Measurements from ENCODE around the gene PAXIP1.

Gene PAXIP1

GRCh38 chr7:154978017-154978416 is 24.9 kb downstream of the PAXIP1 start:
- peaks cover 8 to 24% of the 10 kb centered on the region in 2 experiments for H3K36me3 ChIP-seq (ENCODE audit: control insufficient read depth in 1 of 2, insufficient read depth in 2 of 2, low read length in 2 of 2)
- H4K91ac ChIP-seq (ENCODE audit: low read depth, low read length): no peak overlapping the region
- no peak overlapping the region for H3K4me2 ChIP-seq (ENCODE audit: low read length)
- H3K27ac ChIP-seq (ENCODE audit: low read depth, low read length): no peak overlapping the region
- no peaks in the 10 kb centered on the region for H3K79me1 ChIP-seq (ENCODE audit: low read length)
- H2BK12ac ChIP-seq (ENCODE audit: low read length): no peak overlapping the region
- no peak overlapping the region for H3K4me3 ChIP-seq (ENCODE audit: low read depth, low read length)
- H3K79me2 ChIP-seq (ENCODE audit: control insufficient read depth, insufficient read depth, low read length, poor library complexity): no peaks in the 10 kb centered on the region
- no peak overlapping the region for H3K9ac ChIP-seq (ENCODE audit: low read length)
- no peak overlapping the region for H4K8ac ChIP-seq (ENCODE audit: low read depth, low read length)
- no peak for DNase-seq
- H3K9me3 ChIP-seq (ENCODE audit: insufficient read depth, low read depth, low read length): no peaks in the 10 kb centered on the region
- H2AK5ac ChIP-seq (ENCODE audit: low read length): no peak overlapping the region
- no peak overlapping the region for H3K18ac ChIP-seq (ENCODE audit: low read length)
- H2BK120ac ChIP-seq (ENCODE audit: insufficient read depth, low read length, poor library complexity): no peak overlapping the region
- H3K14ac ChIP-seq (ENCODE audit: low read length): no peak overlapping the region
- H3K4ac ChIP-seq (ENCODE audit: low read depth, low read length): no peak overlapping the region
- no peak overlapping the region for H4K12ac ChIP-seq (ENCODE audit: low read depth, low read length)
- H2BK5ac ChIP-seq (ENCODE audit: low read depth, low read length, poor library complexity): no peak overlapping the region
- H3K27me3 ChIP-seq (ENCODE audit: insufficient read depth, low read length): no peaks in the 10 kb centered on the region
- H2AFZ ChIP-seq (ENCODE audit: insufficient read depth, low read length, poor library complexity): no peak overlapping the region
- WGBS (ENCODE audit: extremely low coverage, insufficient coverage, insufficient read length): no CpG with 5 or more reads among the region's 3 CpGs
- no peaks in the 10 kb centered on the region for H3K4me1 ChIP-seq (ENCODE audit: control insufficient read depth in 1 of 2, insufficient read depth in 2 of 2, low read length in 2 of 2)
- no peak overlapping the region for H3K23ac ChIP-seq (ENCODE audit: low read length)

GRCh38 chr7:154977250-154977649 is 25.7 kb downstream of the PAXIP1 start:
- no peak overlapping the region for H3K4me2 ChIP-seq (ENCODE audit: low read length)
- no peak overlapping the region for H3K9ac ChIP-seq (ENCODE audit: low read length)
- H3K4me1 ChIP-seq (ENCODE audit: control insufficient read depth in 1 of 2, insufficient read depth in 2 of 2, low read length in 2 of 2): no peaks in the 10 kb centered on the region
- H2BK120ac ChIP-seq (ENCODE audit: insufficient read depth, low read length, poor library complexity): no peak overlapping the region
- DNase-seq: no peak
- H4K8ac ChIP-seq (ENCODE audit: low read depth, low read length): no peak overlapping the region
- peaks cover 6 to 27% of the 10 kb centered on the region in 2 experiments for H3K36me3 ChIP-seq (ENCODE audit: control insufficient read depth in 1 of 2, insufficient read depth in 2 of 2, low read length in 2 of 2)
- H3K23ac ChIP-seq (ENCODE audit: low read length): no peak overlapping the region
- H4K91ac ChIP-seq (ENCODE audit: low read depth, low read length): no peak overlapping the region
- no peak overlapping the region for H3K4me3 ChIP-seq (ENCODE audit: low read depth, low read length)
- no peak overlapping the region for H2BK5ac ChIP-seq (ENCODE audit: low read depth, low read length, poor library complexity)
- no peak overlapping the region for H3K18ac ChIP-seq (ENCODE audit: low read length)
- no peak overlapping the region for H2AK5ac ChIP-seq (ENCODE audit: low read length)
- H3K79me1 ChIP-seq (ENCODE audit: low read length): no peaks in the 10 kb centered on the region
- WGBS (ENCODE audit: extremely low coverage, insufficient coverage, insufficient read length): no CpG with 5 or more reads among the region's 6 CpGs
- no peak overlapping the region for H3K14ac ChIP-seq (ENCODE audit: low read length)
- no peak overlapping the region for H3K27ac ChIP-seq (ENCODE audit: low read depth, low read length)
- no peaks in the 10 kb centered on the region for H3K9me3 ChIP-seq (ENCODE audit: insufficient read depth, low read depth, low read length)
- no peaks in the 10 kb centered on the region for H3K79me2 ChIP-seq (ENCODE audit: control insufficient read depth, insufficient read depth, low read length, poor library complexity)
- no peaks in the 10 kb centered on the region for H3K27me3 ChIP-seq (ENCODE audit: insufficient read depth, low read length)
- H3K4ac ChIP-seq (ENCODE audit: low read depth, low read length): no peak overlapping the region
- H2BK12ac ChIP-seq (ENCODE audit: low read length): no peak overlapping the region
- H4K12ac ChIP-seq (ENCODE audit: low read depth, low read length): no peak overlapping the region
- H2AFZ ChIP-seq (ENCODE audit: insufficient read depth, low read length, poor library complexity): no peak overlapping the region

GRCh38 chr7:154976844-154977243 is 26.1 kb downstream of the PAXIP1 start:
- Histone ChIP-seq H2BK5ac (ENCODE audit: low read depth, low read length, poor library complexity) (no peak overlapping the region), H3K79me2 (ENCODE audit: control insufficient read depth, insufficient read depth, low read length, poor library complexity) (no peaks in the 10 kb centered on the region)

GRCh38 chr7:154975984-154976383 is 26.9 kb downstream of the PAXIP1 start:
- H3K23ac ChIP-seq (ENCODE audit: low read length): no peak overlapping the region
- no peak overlapping the region for H4K91ac ChIP-seq (ENCODE audit: low read depth, low read length)
- no peak overlapping the region for H3K27ac ChIP-seq (ENCODE audit: low read depth, low read length)
- H3K36me3 ChIP-seq (ENCODE audit: control insufficient read depth in 1 of 2, insufficient read depth in 2 of 2, low read length in 2 of 2): peaks cover 8 to 29% of the 10 kb centered on the region in 2 experiments
- H2BK5ac ChIP-seq (ENCODE audit: low read depth, low read length, poor library complexity): no peak overlapping the region
- no peak overlapping the region for H2BK120ac ChIP-seq (ENCODE audit: insufficient read depth, low read length, poor library complexity)
- no peak overlapping the region for H3K4me3 ChIP-seq (ENCODE audit: low read depth, low read length)
- no peak for DNase-seq
- H3K14ac ChIP-seq (ENCODE audit: low read length): no peak overlapping the region
- H3K4ac ChIP-seq (ENCODE audit: low read depth, low read length): no peak overlapping the region
- no peak overlapping the region for H2AFZ ChIP-seq (ENCODE audit: insufficient read depth, low read length, poor library complexity)
- no peak overlapping the region for H4K8ac ChIP-seq (ENCODE audit: low read depth, low read length)
- H3K79me1 ChIP-seq (ENCODE audit: low read length): no peaks in the 10 kb centered on the region
- no peak overlapping the region for H3K18ac ChIP-seq (ENCODE audit: low read length)
- H3K27me3 ChIP-seq (ENCODE audit: insufficient read depth, low read length): no peaks in the 10 kb centered on the region
- H3K4me1 ChIP-seq (ENCODE audit: control insufficient read depth in 1 of 2, insufficient read depth in 2 of 2, low read length in 2 of 2): no peaks in the 10 kb centered on the region
- no peak overlapping the region for H2AK5ac ChIP-seq (ENCODE audit: low read length)
- H3K79me2 ChIP-seq (ENCODE audit: control insufficient read depth, insufficient read depth, low read length, poor library complexity): no peaks in the 10 kb centered on the region
- no peak overlapping the region for H3K9ac ChIP-seq (ENCODE audit: low read length)
- H2BK12ac ChIP-seq (ENCODE audit: low read length): no peak overlapping the region
- WGBS (ENCODE audit: extremely low coverage, insufficient coverage, insufficient read length): no CpG with 5 or more reads among the region's 7 CpGs
- H4K12ac ChIP-seq (ENCODE audit: low read depth, low read length): no peak overlapping the region
- H3K9me3 ChIP-seq (ENCODE audit: insufficient read depth, low read depth, low read length): no peaks in the 10 kb centered on the region
- no peak overlapping the region for H3K4me2 ChIP-seq (ENCODE audit: low read length)

More at GRCh38 chr7:154976844-154977243, 26.1 kb downstream of the PAXIP1 start:
- H3K9me3 ChIP-seq (ENCODE audit: insufficient read depth, low read depth, low read length): no peaks in the 10 kb centered on the region
- no peak overlapping the region for H3K4ac ChIP-seq (ENCODE audit: low read depth, low read length)
- H2BK120ac ChIP-seq (ENCODE audit: insufficient read depth, low read length, poor library complexity): no peak overlapping the region
- no peaks in the 10 kb centered on the region for H3K4me1 ChIP-seq (ENCODE audit: control insufficient read depth in 1 of 2, insufficient read depth in 2 of 2, low read length in 2 of 2)
- H3K4me2 ChIP-seq (ENCODE audit: low read length): no peak overlapping the region
- H3K14ac ChIP-seq (ENCODE audit: low read length): no peak overlapping the region
- DNase-seq: no peak
- no peaks in the 10 kb centered on the region for H3K27me3 ChIP-seq (ENCODE audit: insufficient read depth, low read length)
- H3K36me3 ChIP-seq (ENCODE audit: control insufficient read depth in 1 of 2, insufficient read depth in 2 of 2, low read length in 2 of 2): peaks cover 6 to 27% of the 10 kb centered on the region in 2 experiments
- no peak overlapping the region for H4K8ac ChIP-seq (ENCODE audit: low read depth, low read length)
- H3K23ac ChIP-seq (ENCODE audit: low read length): no peak overlapping the region
- no peak overlapping the region for H3K27ac ChIP-seq (ENCODE audit: low read depth, low read length)
- H3K18ac ChIP-seq (ENCODE audit: low read length): no peak overlapping the region
- H3K4me3 ChIP-seq (ENCODE audit: low read depth, low read length): no peak overlapping the region
- no peak overlapping the region for H2BK12ac ChIP-seq (ENCODE audit: low read length)
- no peak overlapping the region for H4K12ac ChIP-seq (ENCODE audit: low read depth, low read length)
- no peak overlapping the region for H2AK5ac ChIP-seq (ENCODE audit: low read length)
- H3K79me1 ChIP-seq (ENCODE audit: low read length): no peaks in the 10 kb centered on the region
- no peak overlapping the region for H3K9ac ChIP-seq (ENCODE audit: low read length)
- no peak overlapping the region for H4K91ac ChIP-seq (ENCODE audit: low read depth, low read length)
- no CpG with 5 or more reads among the region's 4 CpGs for WGBS (ENCODE audit: extremely low coverage, insufficient coverage, insufficient read length)
- H2AFZ ChIP-seq (ENCODE audit: insufficient read depth, low read length, poor library complexity): no peak overlapping the region
